SU-DHL-6 (cell line): ENCODE data around the gene C1orf146.
"Not testable (repeated sequence)": the region's sequence is repeated elsewhere in the genome, so short reads cannot be mapped to it uniquely, and the experiment has no call there.

Experiments
- H2AFZ ChIP-seq: fragments of 200-600 bp; sonication (generic); 2 replicates; pipeline ENCODE4 v1.6.1; 2014; ENCODE audit warnings: low read depth, mild to moderate bottlenecking, moderate library complexity, mixed read lengths, antibody characterized with exemption, low read length; ENCODE audit not compliant: severe bottlenecking
- H3F3A ChIP-seq: fragments of 200-600 bp; shearing (Covaris generic); 2 replicates; pipeline ENCODE4 v1.6.0; 2016; ENCODE audit warnings: antibody characterized with exemption, mild to moderate bottlenecking; ENCODE audit not compliant: insufficient read depth
- H3K27ac ChIP-seq: fragments of 200-600 bp; sonication (generic); 2 replicates; pipeline ENCODE4 v1.5.1; 2016; ENCODE audit warnings: low read depth, mild to moderate bottlenecking, low read length, moderate library complexity, mixed read lengths
- H3K27me3 ChIP-seq: fragments of 200-600 bp; sonication (generic), shearing (Covaris generic); 2 replicates; pipeline ENCODE4 v1.6.0; 2014; ENCODE audit warnings: mild to moderate bottlenecking, low read length
- H3K36me3 ChIP-seq: fragments of 200-600 bp; sonication (generic); 2 replicates; pipeline ENCODE4 v1.6.1; 2014; ENCODE audit warnings: mild to moderate bottlenecking, low read length, mixed read lengths
- H3K4me2 ChIP-seq: fragments of 300-600, 200-600 bp; shearing (Covaris generic), sonication (generic); 2 replicates; pipeline ENCODE4 v1.6.0; 2014; ENCODE audit warnings: low read length, low read depth, mild to moderate bottlenecking; ENCODE audit not compliant: poor library complexity, severe bottlenecking
- H3K4me3 ChIP-seq: fragments of 200-600 bp; sonication (generic); 2 replicates; pipeline ENCODE4 v1.5.1; 2014; ENCODE audit warnings: antibody characterized with exemption, low read length, mild to moderate bottlenecking, mixed read lengths; ENCODE audit not compliant: insufficient read depth, poor library complexity, severe bottlenecking
- H3K79me2 ChIP-seq: fragments of 200-600 bp; sonication (generic); 2 replicates; pipeline ENCODE4 v1.6.1; 2014; ENCODE audit warnings: mild to moderate bottlenecking, low read length, moderate library complexity; ENCODE audit not compliant: insufficient read depth
- H3K9ac ChIP-seq: fragments of 200-600 bp; sonication (generic); 2 replicates; pipeline ENCODE4 v1.7.0; 2014; ENCODE audit warnings: mild to moderate bottlenecking, low read length
- H3K9me2 ChIP-seq: fragments of 200-600 bp; sonication (generic); replicated peaks from 2 replicates; pipeline ENCODE4 v1.6.1; 2014; ENCODE audit warnings: low read length; ENCODE audit not compliant: insufficient read depth
- H3K9me3 ChIP-seq: fragments of 200-600 bp; sonication (generic); 2 replicates; pipeline ENCODE4 v1.6.1; 2014; ENCODE audit warnings: low read length, mixed read lengths; ENCODE audit not compliant: insufficient read depth
- H4K20me1 ChIP-seq: fragments of 200-600 bp; sonication (generic); 2 replicates; pipeline ENCODE4 v1.6.1; 2014; ENCODE audit warnings: low read depth, mild to moderate bottlenecking, antibody characterized with exemption, low read length, moderate library complexity, mixed read lengths
- EZH2phosphoT487 ChIP-seq: fragments of 200-600 bp; sonication (generic), shearing (Covaris generic); conservative IDR thresholded peaks from 2 replicates; pipeline ENCODE4 v1.6.1; 2018; ENCODE audit warnings: mild to moderate bottlenecking, antibody characterized with exemption, low read length, moderate library complexity, mixed read lengths
- TF ChIP-seq, protein P1 (sequence below): fragments of 200-600 bp; sonication (generic); IDR thresholded peaks from one replicate; pipeline ENCODE4 v1.5.1; 2017; ENCODE audit warnings: antibody characterized with exemption, mild to moderate bottlenecking, low read length, moderate library complexity; ENCODE audit not compliant: insufficient read depth, poor library complexity, severe bottlenecking

Gene C1orf146

DNA sequence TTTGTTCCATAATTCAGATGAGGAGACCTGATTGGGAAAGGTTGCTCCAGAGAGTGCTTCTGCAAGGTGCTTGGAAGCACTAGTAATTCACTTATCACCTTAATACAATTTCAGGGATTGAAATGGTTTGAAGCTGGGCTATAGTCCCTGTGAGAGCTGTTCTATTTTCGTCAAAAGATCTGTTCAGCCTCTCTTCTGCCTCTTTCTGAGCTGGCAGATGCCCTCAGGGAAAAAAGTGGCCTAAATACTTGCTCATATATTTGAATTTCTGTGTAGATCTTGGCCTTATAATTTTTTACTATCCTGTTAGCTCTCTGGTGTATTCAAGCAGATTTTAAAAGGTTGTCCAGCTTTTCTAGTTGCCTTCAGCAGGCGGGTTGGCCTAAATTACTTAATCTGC, 22.3 kb downstream of the C1orf146 start:
- no peak for TF ChIP-seq EZH2phosphoT487
- TF ChIP-seq, protein P1, sequence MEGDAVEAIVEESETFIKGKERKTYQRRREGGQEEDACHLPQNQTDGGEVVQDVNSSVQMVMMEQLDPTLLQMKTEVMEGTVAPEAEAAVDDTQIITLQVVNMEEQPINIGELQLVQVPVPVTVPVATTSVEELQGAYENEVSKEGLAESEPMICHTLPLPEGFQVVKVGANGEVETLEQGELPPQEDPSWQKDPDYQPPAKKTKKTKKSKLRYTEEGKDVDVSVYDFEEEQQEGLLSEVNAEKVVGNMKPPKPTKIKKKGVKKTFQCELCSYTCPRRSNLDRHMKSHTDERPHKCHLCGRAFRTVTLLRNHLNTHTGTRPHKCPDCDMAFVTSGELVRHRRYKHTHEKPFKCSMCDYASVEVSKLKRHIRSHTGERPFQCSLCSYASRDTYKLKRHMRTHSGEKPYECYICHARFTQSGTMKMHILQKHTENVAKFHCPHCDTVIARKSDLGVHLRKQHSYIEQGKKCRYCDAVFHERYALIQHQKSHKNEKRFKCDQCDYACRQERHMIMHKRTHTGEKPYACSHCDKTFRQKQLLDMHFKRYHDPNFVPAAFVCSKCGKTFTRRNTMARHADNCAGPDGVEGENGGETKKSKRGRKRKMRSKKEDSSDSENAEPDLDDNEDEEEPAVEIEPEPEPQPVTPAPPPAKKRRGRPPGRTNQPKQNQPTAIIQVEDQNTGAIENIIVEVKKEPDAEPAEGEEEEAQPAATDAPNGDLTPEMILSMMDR: no peak
- no peaks in the 10 kb centered on the region for H3K9me3 ChIP-seq
- H3K9me2 ChIP-seq: no peaks in the 10 kb centered on the region
- H3K27me3 ChIP-seq: no peaks in the 10 kb centered on the region
- H3K9ac ChIP-seq: no peak overlapping the region
- H3K4me3 ChIP-seq: no peak overlapping the region
- no peak overlapping the region for H2AFZ ChIP-seq
- no peaks in the 10 kb centered on the region for H4K20me1 ChIP-seq
- H3K79me2 ChIP-seq: no peaks in the 10 kb centered on the region
- H3K4me2 ChIP-seq: no peak overlapping the region
- no peaks in the 10 kb centered on the region for H3F3A ChIP-seq
- no peaks in the 10 kb centered on the region for H3K36me3 ChIP-seq
- H3K27ac ChIP-seq: no peak overlapping the region

GRCh38 chr1:92244376-92244775, 26.7 kb downstream of the C1orf146 start:
- H3F3A ChIP-seq: no peaks in the 10 kb centered on the region
- TF ChIP-seq, protein P1: no peak
- no peak for TF ChIP-seq EZH2phosphoT487

GRCh38 chr1:92254714-92255113, 37.0 kb downstream of the C1orf146 start:
- not testable (repeated sequence) for H2AFZ ChIP-seq, H3K9me3 ChIP-seq, H3K4me3 ChIP-seq, H3K27ac ChIP-seq, H3K9ac ChIP-seq, H3F3A ChIP-seq, H3K9me2 ChIP-seq, H3K4me2 ChIP-seq, H3K79me2 ChIP-seq, H4K20me1 ChIP-seq, H3K27me3 ChIP-seq, H3K36me3 ChIP-seq

More at GRCh38 chr1:92244376-92244775, 26.7 kb downstream of the C1orf146 start:
- no peak overlapping the region for H3K9ac ChIP-seq
- H3K27ac ChIP-seq: no peak overlapping the region
- no peaks in the 10 kb centered on the region for H3K27me3 ChIP-seq
- H4K20me1 ChIP-seq: no peaks in the 10 kb centered on the region
- no peak overlapping the region for H3K4me2 ChIP-seq
- no peaks in the 10 kb centered on the region for H3K79me2 ChIP-seq
- H3K9me2 ChIP-seq: no peaks in the 10 kb centered on the region
- no peak overlapping the region for H3K4me3 ChIP-seq
- no peaks in the 10 kb centered on the region for H3K9me3 ChIP-seq
- H2AFZ ChIP-seq: no peak overlapping the region
- H3K36me3 ChIP-seq: peaks cover 11% of the 10 kb centered on the region; the same call in 1 of the 2 replicates

DNA sequence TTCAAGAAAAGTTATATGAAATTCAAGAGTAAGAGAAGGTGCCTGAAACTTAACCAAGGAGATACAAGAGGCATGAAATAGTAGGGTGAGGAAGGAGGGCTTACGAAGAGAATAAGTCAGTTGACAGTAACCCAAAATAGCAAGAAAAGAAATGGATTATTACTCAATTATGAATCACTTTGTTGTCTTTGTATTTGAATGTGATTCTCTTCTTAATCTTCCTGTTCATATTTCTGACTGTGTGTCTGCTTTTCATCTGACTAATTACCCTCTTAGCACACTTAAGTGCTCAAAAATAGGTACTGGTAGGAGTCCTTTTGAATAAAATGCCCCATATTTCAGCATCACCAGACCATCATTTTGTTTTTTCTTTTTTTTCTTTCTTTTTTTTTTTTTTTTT, 41.6 kb downstream of the C1orf146 start:
- no peak overlapping the region for H3K4me2 ChIP-seq
- no peak overlapping the region for H3K27ac ChIP-seq
- peaks cover 15% of the 10 kb centered on the region; the same call in 1 of the 2 replicates for H3K36me3 ChIP-seq
- no peak overlapping the region for H3K9ac ChIP-seq
- TF ChIP-seq EZH2phosphoT487: no peak
- TF ChIP-seq, protein P1: no peak
- H3K4me3 ChIP-seq: no peak overlapping the region
- H4K20me1 ChIP-seq: no peaks in the 10 kb centered on the region
- no peaks in the 10 kb centered on the region for H3K27me3 ChIP-seq
- H3K79me2 ChIP-seq: no peaks in the 10 kb centered on the region
- no peak overlapping the region for H2AFZ ChIP-seq
- no peaks in the 10 kb centered on the region for H3K9me3 ChIP-seq
- H3F3A ChIP-seq: no peaks in the 10 kb centered on the region
- H3K9me2 ChIP-seq: no peaks in the 10 kb centered on the region
